DND-41 (cell line): Measurements from ENCODE around the gene GNAO1.

ENCODE experiments used
- ATAC-seq: fragments of 200-7000 bp; cut with Tn5 transposase; 3 replicates; pipeline ENCODE4 v1.9.1; 2021; ENCODE audit warnings: low read depth; ENCODE audit not compliant: insufficient read depth
- DNase-seq: peaks from one replicate; pipeline ENCODE4 v3.0.0-alpha.2; 2020
- H2AFZ ChIP-seq: 2 replicates; pipeline ENCODE4 v1.6.0; 2012; ENCODE audit warnings: low read depth, low read length
- H3K27ac ChIP-seq: 2 replicates; pipeline ENCODE4 v1.5.1; 2012; ENCODE audit warnings: low read length, inconsistent platforms
- H3K27me3 ChIP-seq: fragments of 200-600 bp; sonication (generic); 2 replicates; pipeline ENCODE4 v1.6.0; 2012; ENCODE audit warnings: low read length, mild to moderate bottlenecking, inconsistent platforms; ENCODE audit not compliant: insufficient read depth, poor library complexity
- H3K36me3 ChIP-seq: 2 replicates; pipeline ENCODE4 v1.5.1; 2012; ENCODE audit warnings: low read length, inconsistent platforms; ENCODE audit not compliant: insufficient read depth
- H3K4me1 ChIP-seq: 2 replicates; pipeline ENCODE4 v1.5.1; 2012; ENCODE audit warnings: mild to moderate bottlenecking, low read length; ENCODE audit not compliant: insufficient read depth
- H3K4me2 ChIP-seq: 2 replicates; pipeline ENCODE4 v1.6.0; 2012; ENCODE audit warnings: mild to moderate bottlenecking, moderate library complexity, low read length, inconsistent platforms; ENCODE audit not compliant: insufficient read depth
- H3K4me3 ChIP-seq, 2 experiments: fragments of 200-600 bp in 1 of 2; shearing (Covaris generic) in 1 of 2; 2 replicates each; pipeline ENCODE4 v1.5.1; 2012 to 2016; ENCODE audit warnings: inconsistent platforms in 2 of 2, low read length in 2 of 2, mild to moderate bottlenecking in 2 of 2, low read depth in 1 of 2, moderate library complexity in 1 of 2
- H3K79me2 ChIP-seq: 2 replicates; pipeline ENCODE4 v1.6.0; 2012; ENCODE audit warnings: low read length, inconsistent platforms; ENCODE audit not compliant: insufficient read depth
- H3K9ac ChIP-seq: 2 replicates; pipeline ENCODE4 v1.6.0; 2012; ENCODE audit warnings: low read depth, mild to moderate bottlenecking, inconsistent platforms, low read length, moderate library complexity
- H3K9me3 ChIP-seq: 2 replicates; pipeline ENCODE4 v1.5.1; 2012; ENCODE audit warnings: low read length, moderate library complexity, mild to moderate bottlenecking, inconsistent platforms; ENCODE audit not compliant: insufficient read depth, severe bottlenecking
- H4K20me1 ChIP-seq: 2 replicates; pipeline ENCODE4 v1.6.0; 2012; ENCODE audit warnings: low read length; ENCODE audit not compliant: insufficient read depth
- CTCF ChIP-seq: IDR thresholded peaks from 2 replicates; pipeline ENCODE4 v1.5.1; 2012; ENCODE audit warnings: borderline replicate concordance, low read length, moderate library complexity, mild to moderate bottlenecking; ENCODE audit not compliant: poor library complexity, severe bottlenecking; ENCODE audit errors: extremely low read depth
- EZH2 ChIP-seq: IDR thresholded peaks from 3 replicates; pipeline ENCODE4 v1.6.1; 2012; ENCODE audit warnings: borderline replicate concordance, low read depth, mild to moderate bottlenecking, moderate library complexity, low read length, inconsistent platforms; ENCODE audit not compliant: severe bottlenecking

Gene GNAO1

DNA sequence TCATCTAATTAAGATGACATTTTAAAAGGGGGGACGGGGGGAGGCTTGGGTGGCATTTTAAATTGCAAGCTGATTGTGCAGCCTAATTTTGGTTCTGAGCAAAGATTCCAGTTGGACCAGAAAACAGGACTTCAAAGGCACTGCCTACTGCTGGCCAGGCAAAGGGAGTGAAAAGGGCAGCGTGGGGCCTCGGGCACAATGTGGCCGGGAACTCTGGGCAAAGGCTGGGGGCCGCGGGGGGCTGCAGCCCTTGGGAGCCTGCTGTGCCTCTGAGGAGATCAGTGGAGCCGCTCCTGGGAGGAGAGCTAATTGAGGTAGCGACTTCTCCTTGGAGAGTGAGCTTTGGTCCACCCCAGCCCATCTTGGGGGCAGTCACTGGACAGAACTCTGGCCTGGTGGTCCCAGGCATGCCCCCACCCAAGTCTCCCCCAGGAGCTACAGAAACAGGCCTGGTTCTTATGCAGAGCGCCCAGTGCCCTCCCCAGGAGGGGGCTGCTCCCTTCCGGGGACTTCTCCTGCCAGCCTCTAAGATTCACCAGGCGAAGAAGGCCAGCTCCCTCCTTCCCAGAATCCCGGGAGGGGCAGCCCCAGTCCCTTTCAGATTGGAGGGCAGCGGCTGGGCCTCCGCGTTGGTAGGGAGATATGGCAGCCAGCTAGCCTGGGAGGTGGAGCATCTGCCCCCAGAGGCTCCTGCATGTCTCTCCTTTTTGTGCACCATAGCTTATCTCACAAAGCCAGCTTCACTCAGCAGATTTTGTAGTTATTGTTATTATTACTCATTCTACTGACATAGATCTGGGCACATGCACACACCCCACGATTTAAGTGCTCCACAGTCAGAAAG is 115.6 kb downstream of the GNAO1 start:
- no peak for ATAC-seq
- Histone ChIP-seq H4K20me1 (peaks cover 8% of the 10 kb centered on the region), H3K4me3 (no peak overlapping the region), H3K4me2 (no peak overlapping the region), H3K27me3 (no peaks in the 10 kb centered on the region), H2AFZ (no peak overlapping the region), H3K79me2 (no peaks in the 10 kb centered on the region), H3K36me3 (peaks cover 9% of the 10 kb centered on the region; the same call in 1 of the 2 replicates), H3K4me1 (no peaks in the 10 kb centered on the region), H3K9ac (no peak overlapping the region), H3K27ac (no peak overlapping the region), H3K9me3 (no peaks in the 10 kb centered on the region)
- DNase-seq: no peak
- TF ChIP-seq CTCF (no peak), EZH2 (no peak)

DNA sequence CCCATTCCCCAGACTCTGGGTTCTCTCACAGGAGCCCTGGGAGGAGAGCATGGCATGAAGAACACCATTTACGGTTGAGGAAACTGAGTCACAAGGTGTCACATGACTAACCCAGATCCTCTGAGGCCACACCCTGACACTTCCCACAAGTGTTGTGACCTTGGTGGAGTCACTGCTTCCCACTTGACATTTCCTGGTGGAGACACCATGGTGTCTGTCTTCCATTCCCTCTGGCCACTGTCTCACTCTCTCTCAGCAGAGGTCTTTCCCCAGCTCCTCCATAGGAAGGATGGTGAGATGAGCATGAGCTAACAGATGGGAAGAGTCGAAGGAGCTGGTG is 116.2 kb downstream of the GNAO1 start:
- TF ChIP-seq CTCF: no peak
- no peak for TF ChIP-seq EZH2
- H3K4me3 ChIP-seq: no peak overlapping the region
- H3K4me1 ChIP-seq: no peaks in the 10 kb centered on the region
- H3K79me2 ChIP-seq: no peaks in the 10 kb centered on the region
- ATAC-seq: no peak
- no peak overlapping the region for H3K27ac ChIP-seq
- no peak overlapping the region for H3K9ac ChIP-seq
- H3K4me2 ChIP-seq: no peak overlapping the region
- no peak overlapping the region for H2AFZ ChIP-seq
- no peaks in the 10 kb centered on the region for H3K27me3 ChIP-seq
- DNase-seq: no peak
- peaks cover 8% of the 10 kb centered on the region for H4K20me1 ChIP-seq
- peaks cover 9% of the 10 kb centered on the region; the same call in 1 of the 2 replicates for H3K36me3 ChIP-seq
- H3K9me3 ChIP-seq: no peaks in the 10 kb centered on the region

DNA sequence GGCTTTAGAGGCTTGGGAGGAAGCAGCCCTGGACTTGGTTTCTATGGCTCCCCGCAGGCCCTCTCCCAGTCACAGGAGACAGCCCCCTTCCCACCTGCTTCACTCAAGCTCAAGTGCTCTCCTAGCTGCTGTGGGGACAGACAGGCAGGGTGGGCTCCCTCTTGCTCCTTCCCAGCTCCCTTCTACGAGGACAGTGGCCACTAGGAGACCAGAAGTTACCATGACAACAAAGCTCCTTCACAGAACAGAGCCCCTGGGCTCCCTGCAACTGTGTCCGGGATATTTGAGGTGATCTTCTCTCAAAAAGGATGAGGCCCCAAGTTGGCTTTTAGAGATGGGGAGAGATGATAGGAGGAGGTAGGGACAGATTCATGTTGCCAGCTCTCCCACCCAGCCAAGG is 117.7 kb downstream of the GNAO1 start:
- Histone ChIP-seq H3K79me2 (no peaks in the 10 kb centered on the region), H3K36me3 (no peaks in the 10 kb centered on the region; the same call in 1 of the 2 replicates), H3K4me3 (no peak overlapping the region), H3K9me3 (no peaks in the 10 kb centered on the region), H3K27me3 (no peaks in the 10 kb centered on the region), H3K4me2 (no peak overlapping the region), H4K20me1 (peaks cover 8% of the 10 kb centered on the region), H2AFZ (no peak overlapping the region), H3K9ac (no peak overlapping the region), H3K27ac (no peak overlapping the region), H3K4me1 (no peaks in the 10 kb centered on the region)
- ATAC-seq (no peak), DNase-seq (no peak)
- TF ChIP-seq EZH2: no peak
- no peak for TF ChIP-seq CTCF

- ATAC-seq: no peak
- no peak overlapping the region for H2AFZ ChIP-seq
- H3K4me3 ChIP-seq: no peak overlapping the region
- no peak overlapping the region for H3K9ac ChIP-seq
- H4K20me1 ChIP-seq: peaks cover 8% of the 10 kb centered on the region; the same call in 1 of the 2 replicates
- H3K79me2 ChIP-seq: no peaks in the 10 kb centered on the region
- no peak overlapping the region for H3K27ac ChIP-seq
- no peaks in the 10 kb centered on the region for H3K27me3 ChIP-seq
- no peaks in the 10 kb centered on the region for H3K9me3 ChIP-seq
- no peak overlapping the region for H3K4me2 ChIP-seq
- DNase-seq: no peak
- no peaks in the 10 kb centered on the region for H3K36me3 ChIP-seq
- no peak for TF ChIP-seq CTCF
- no peak for TF ChIP-seq EZH2
- H3K4me1 ChIP-seq: no peaks in the 10 kb centered on the region
These were observed 119.4 kb downstream of the GNAO1 start for GRCh38 chr16:56310690-56311089.
